ENCODE data around the gene SLC27A1. TPM values are rescaled to one million over a fixed set of nuclear protein-coding genes. Genes with fewer than 3 reads are reported as not detected.
A peak's percentile ranks its signal among the peaks of the same experiment; 100 is the strongest.

SLC27A1 gene
- total and polyA plus RNA-seq, 9 of the 15 experiments (the other 6 are each of a cell fraction or from before 2014, with no cell fraction given) = 0.06 to 3.0 (median 1.1) TPM

GRCh38 chr19:17451820-17452219, 18.5 kb upstream of the SLC27A1 start (continued):
- TF ChIP-seq ZNF561 (CRISPR knock-in tag; conservative IDR thresholded peaks at IDR 0.05) = no peak

- Histone ChIP-seq H3K9me1 (ENCODE audit: control insufficient read depth, insufficient read depth, low read length) (no peaks in the 10 kb centered on the region), H3K9me3 (replicated peaks; ENCODE audit: control insufficient read depth, insufficient read depth, low read depth, low read length) (no peaks in the 10 kb centered on the region), H3K27me3 (ENCODE audit: control insufficient read depth in 2 of 2, insufficient read depth in 2 of 2, low read length in 2 of 2) (peaks cover 0 to 11% of the 10 kb centered on the region in 2 experiments; a peak in 1 of 5 replicates), H3K4me1 (replicated peaks in 1 of 2; ENCODE audit: control insufficient read depth in 2 of 2, insufficient read depth in 2 of 2, low read length in 2 of 2) (peaks cover 9 to 24% of the 10 kb centered on the region in 2 experiments; a peak in 3 of 5 replicates), H2AFZ (ENCODE audit: low read depth, low read length) (no peak overlapping the region), H4K20me1 (replicated peaks; ENCODE audit: control insufficient read depth, insufficient read depth, low read length) (no peaks in the 10 kb centered on the region), H3K79me2 (ENCODE audit: control insufficient read depth, insufficient read depth, low read length) (no peaks in the 10 kb centered on the region), H3K27ac (ENCODE audit: extremely low read depth, low read depth, low read length) (no peak overlapping the region), H3K9ac (ENCODE audit: insufficient read depth in 1 of 2, low read depth in 2 of 2, low read length in 2 of 2) (peak overlapping the region in 1 of 2 experiments; percentile 72; a peak in 2 of 4 replicates), H3K4me2 (ENCODE audit: insufficient read depth, low read length) (no peak overlapping the region), H3K4me3 (no peak overlapping the region), H3K36me3 (ENCODE audit: control insufficient read depth, insufficient read depth, low read length) (no peaks in the 10 kb centered on the region)
- intact Hi-C loops (cut with micrococcal nuclease) = loop anchor here (10.0 kb wide), 1 partner anchor 220 kb away; no protein-coding TSS in a partner anchor
- ATAC-seq (peak; percentile 37), DNase-seq (ENCODE audit: extremely low read depth in 1 of 4, low spot score in 3 of 4) (no peak), FAIRE-seq (no peak)
- POLR2A ChIA-PET = interaction anchor here (0.7 to 0.8 kb wide), 2 partner anchors 151 to 162 kb away, joined by 3 to 6 read pairs; no protein-coding TSS in a partner anchor
- no TSS peak for BruUV-seq (replicated peaks)
- in situ Hi-C loops (cut with MboI) = no loop called here
- CTCF ChIA-PET (ENCODE audit: low intra/inter-chr PET ratio) = interaction anchor here (2.6 kb wide), 1 partner anchor 12 kb away, joined by 10 read pairs; no protein-coding TSS in a partner anchor
- WGBS (ENCODE audit: insufficient coverage, low coverage, missing lambda C conversion rate) = 19% methylated on average over 5 of the region's 13 CpGs
- TF ChIP-seq TGIF2 (CRISPR knock-in tag; IDR thresholded peaks at IDR 0.05) (no peak), E2F6 (IDR thresholded peaks at IDR 0.05; ENCODE audit: borderline replicate concordance in 1 of 2, extremely low read depth in 1 of 2, insufficient read depth in 1 of 2, insufficient read length in 1 of 2, low read depth in 1 of 2, low read length in 1 of 2, poor library complexity in 1 of 2, severe bottlenecking in 1 of 2) (peak in 1 of 2 experiments; percentile 21), NRF1 (conservative IDR thresholded peaks at IDR 0.05 in 1 of 2, IDR thresholded peaks at IDR 0.05 in 1 of 2) (peak; percentile 39 to 44; a peak in 2 of 4 replicates)
These were observed 15.7 kb upstream of the SLC27A1 start for GRCh38 chr19:17454576-17455071.
